ENCODE measurements around the gene KRTAP19-5.

The KRTAP19-5 gene

GRCh38 chr21:30487336-30487735 is 14.6 kb downstream of the KRTAP19-5 start, which contains the start of gene KRTAP19-2:
Gene KRTAP19-2, minus strand, starts transcription at chr21:30487436. Its CDS starts 88 bp downstream, at chr21:30487348.
- no peak for DNase-seq (ENCODE audit: low read depth)
- H3K4me3 ChIP-seq (ENCODE audit: low read depth, low read length): no peak within 1 kb of the TSS
- TF ChIP-seq, protein P1, sequence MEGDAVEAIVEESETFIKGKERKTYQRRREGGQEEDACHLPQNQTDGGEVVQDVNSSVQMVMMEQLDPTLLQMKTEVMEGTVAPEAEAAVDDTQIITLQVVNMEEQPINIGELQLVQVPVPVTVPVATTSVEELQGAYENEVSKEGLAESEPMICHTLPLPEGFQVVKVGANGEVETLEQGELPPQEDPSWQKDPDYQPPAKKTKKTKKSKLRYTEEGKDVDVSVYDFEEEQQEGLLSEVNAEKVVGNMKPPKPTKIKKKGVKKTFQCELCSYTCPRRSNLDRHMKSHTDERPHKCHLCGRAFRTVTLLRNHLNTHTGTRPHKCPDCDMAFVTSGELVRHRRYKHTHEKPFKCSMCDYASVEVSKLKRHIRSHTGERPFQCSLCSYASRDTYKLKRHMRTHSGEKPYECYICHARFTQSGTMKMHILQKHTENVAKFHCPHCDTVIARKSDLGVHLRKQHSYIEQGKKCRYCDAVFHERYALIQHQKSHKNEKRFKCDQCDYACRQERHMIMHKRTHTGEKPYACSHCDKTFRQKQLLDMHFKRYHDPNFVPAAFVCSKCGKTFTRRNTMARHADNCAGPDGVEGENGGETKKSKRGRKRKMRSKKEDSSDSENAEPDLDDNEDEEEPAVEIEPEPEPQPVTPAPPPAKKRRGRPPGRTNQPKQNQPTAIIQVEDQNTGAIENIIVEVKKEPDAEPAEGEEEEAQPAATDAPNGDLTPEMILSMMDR (IDR thresholded peaks at IDR 0.05; ENCODE audit: insufficient read depth, low read depth, low read length, missing control alignments): no peak

- no peak for DNase-seq (ENCODE audit: low read depth)
- TF ChIP-seq, protein P1 (IDR thresholded peaks at IDR 0.05; ENCODE audit: insufficient read depth, low read depth, low read length, missing control alignments): no peak
- H3K4me3 ChIP-seq (ENCODE audit: low read depth, low read length): no peak overlapping the region
Measured at GRCh38 chr21:30486180-30486579, 15.8 kb downstream of the KRTAP19-5 start.

GRCh38 chr21:30482130-30482529 is 19.8 kb downstream of the KRTAP19-5 start:
- TF ChIP-seq, protein P1 (IDR thresholded peaks at IDR 0.05; ENCODE audit: insufficient read depth, low read depth, low read length, missing control alignments): no peak
- DNase-seq (ENCODE audit: low read depth): no peak
- no peak overlapping the region for H3K4me3 ChIP-seq (ENCODE audit: low read depth, low read length)

GRCh38 chr21:30480145-30480544 is 21.8 kb downstream of the KRTAP19-5 start, which contains the start of gene KRTAP19-1:
Gene KRTAP19-1, minus strand, starts transcription at chr21:30480367. Its CDS starts 50 bp downstream, at chr21:30480317.
- DNase-seq (ENCODE audit: low read depth): no peak
- no peak within 1 kb of the TSS for H3K4me3 ChIP-seq (ENCODE audit: low read depth, low read length)
- TF ChIP-seq, protein P1 (IDR thresholded peaks at IDR 0.05; ENCODE audit: insufficient read depth, low read depth, low read length, missing control alignments): no peak

GRCh38 chr21:30479259-30479658 is 22.7 kb downstream of the KRTAP19-5 start:
- TF ChIP-seq, protein P1 (IDR thresholded peaks at IDR 0.05; ENCODE audit: insufficient read depth, low read depth, low read length, missing control alignments): no peak
- DNase-seq (ENCODE audit: low read depth): no peak

GRCh38 chr21:30478004-30478403 is 23.9 kb downstream of the KRTAP19-5 start:
- TF ChIP-seq, protein P1 (IDR thresholded peaks at IDR 0.05; ENCODE audit: insufficient read depth, low read depth, low read length, missing control alignments): no peak

More at GRCh38 chr21:30479259-30479658, 22.7 kb downstream of the KRTAP19-5 start:
- H3K4me3 ChIP-seq (ENCODE audit: low read depth, low read length): no peak overlapping the region

More at GRCh38 chr21:30478004-30478403, 23.9 kb downstream of the KRTAP19-5 start:
- DNase-seq (ENCODE audit: low read depth): no peak
- H3K4me3 ChIP-seq (ENCODE audit: low read depth, low read length): no peak overlapping the region

All from GM12865 (cell line).